Stimulated activated CD4-positive, alpha-beta T cell treated with anti-CD3 and anti-CD28 coated beads, Interleukin-4, amount 100 ng/mL, for 1 hour (primary cell): ENCODE data around the gene CDK5.

Experiments
- DNase-seq: peaks from one replicate; pipeline ENCODE4 v3.0.0-alpha.2; 2020

Gene CDK5

GRCh38 chr7:151071032-151071866 lies 13.6 kb upstream of the CDK5 start:
- DNase-seq = no peak

GRCh38 chr7:151070574-151070960 lies 12.9 kb upstream of the CDK5 start:
- DNase-seq = no peak

- no peak for DNase-seq
These were observed 12.3 kb upstream of the CDK5 start for GRCh38 chr7:151069841-151070573.

- DNase-seq = no peak
These were observed 10.5 kb upstream of the CDK5 start for GRCh38 chr7:151068069-151068773.

GRCh38 chr7:151066273-151066974 lies 8.7 kb upstream of the CDK5 start:
- no peak for DNase-seq

GRCh38 chr7:151065516-151065915 lies 7.8 kb upstream of the CDK5 start:
- no peak for DNase-seq

GRCh38 chr7:151064993-151065392 lies 7.3 kb upstream of the CDK5 start:
- no peak for DNase-seq

GRCh38 chr7:151064454-151064853 lies 6.8 kb upstream of the CDK5 start:
- DNase-seq = no peak

GRCh38 chr7:151063212-151063561 lies 5.5 kb upstream of the CDK5 start:
- no peak for DNase-seq

- no peak for DNase-seq
These were observed 4.9 kb upstream of the CDK5 start for GRCh38 chr7:151062399-151063211.

GRCh38 chr7:151062111-151062398 lies 4.4 kb upstream of the CDK5 start:
- no peak for DNase-seq

GRCh38 chr7:151061213-151062110 lies 3.8 kb upstream of the CDK5 start:
- DNase-seq = no peak

GRCh38 chr7:151060416-151061212 lies 2.9 kb upstream of the CDK5 start:
- DNase-seq = no peak

- no peak for DNase-seq
These were observed 2.4 kb upstream of the CDK5 start for GRCh38 chr7:151060113-151060415.

GRCh38 chr7:151059367-151060112 lies 1.8 kb upstream of the CDK5 start, which contains the start of gene SLC4A2:
TSS of gene SLC4A2 (plus strand) at chr7:151059589. CDS start at chr7:151061988, 2,399 bp downstream.
- DNase-seq = peak; percentile 73

GRCh38 chr7:151058781-151059366 lies 1.2 kb upstream of the CDK5 start:
- no peak for DNase-seq

- DNase-seq = peak; percentile 95
These were observed 488 bp upstream of the CDK5 start for GRCh38 chr7:151057989-151058780.

GRCh38 chr7:151056666-151057505 lies 811 bp downstream of the CDK5 start:
- DNase-seq = no peak
